ENCODE data around the gene SASH1. TPM values are rescaled to one million over a fixed set of nuclear protein-coding genes. Genes with fewer than 3 reads are reported as not detected.
"Not testable (repeated sequence)": the region's sequence is repeated elsewhere in the genome, so short reads cannot be mapped to it uniquely, and the experiment has no call there.

The SASH1 gene
- polyA plus RNA-seq, 3 donors from 2014 or later, result not detected

- DNase-seq, result no peak
- no peaks in the 10 kb centered on the region for H3K4me1 Mint-ChIP-seq
- no peak overlapping the region for H3K4me3 Mint-ChIP-seq
- H3K36me3 Mint-ChIP-seq, result no peaks in the 10 kb centered on the region
- no peak overlapping the region for H3K27ac Mint-ChIP-seq
- peaks cover 0 to 15% (median 1%) of the 10 kb centered on the region in 3 donors for H3K27me3 Mint-ChIP-seq (ENCODE audit: low read depth in 3 of 3)
- H3K9me3 Mint-ChIP-seq, result peaks cover 0 to 2% (median 0%) of the 10 kb centered on the region in 6 donors
Observed at GRCh38 chr6:148364056-148364824, 21.6 kb downstream of the SASH1 start.

- Mint-ChIP-seq H3K27me3 (ENCODE audit: low read depth in 3 of 3) (peaks cover 0 to 16% (median under 1%) of the 10 kb centered on the region in 3 donors), H3K4me3 (no peak overlapping the region), H3K9me3 (peaks cover 0 to 2% (median 0%) of the 10 kb centered on the region in 6 donors), H3K27ac (no peak overlapping the region), H3K4me1 (no peaks in the 10 kb centered on the region), H3K36me3 (no peaks in the 10 kb centered on the region)
- no peak for DNase-seq
Observed at GRCh38 chr6:148365041-148365440, 22.4 kb downstream of the SASH1 start.

DNA sequence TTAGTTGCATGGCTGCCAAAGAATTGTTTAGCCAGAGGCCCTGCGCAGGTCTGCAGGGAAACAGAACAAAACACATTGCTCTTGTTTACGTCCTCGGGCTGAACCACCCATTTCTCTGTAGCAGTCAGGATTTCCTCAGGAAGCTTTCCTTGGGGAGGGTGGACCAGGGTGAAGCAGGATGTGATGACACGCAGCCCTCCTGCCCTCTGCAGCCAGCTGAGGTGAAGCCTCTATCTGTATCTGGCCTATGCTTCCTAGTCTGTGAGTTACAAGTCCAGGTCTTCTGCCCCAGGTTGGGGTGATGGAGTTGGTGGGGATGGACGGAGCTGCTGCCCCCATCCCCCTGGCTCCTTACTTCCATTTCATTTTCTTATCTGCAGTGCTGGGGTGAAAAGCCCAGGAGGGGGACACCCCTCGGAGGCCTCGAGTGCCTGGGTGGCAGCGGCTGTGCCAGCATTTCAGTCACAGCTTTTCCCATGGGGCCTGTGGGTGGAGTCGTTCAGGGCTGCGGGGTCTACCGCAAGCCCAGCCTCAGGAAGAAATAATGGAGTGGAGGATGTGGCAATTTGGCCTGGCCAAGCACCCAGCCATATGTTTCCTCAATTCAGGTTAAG lies 24.9 kb downstream of the SASH1 start:
- H3K4me1 Mint-ChIP-seq, result no peaks in the 10 kb centered on the region
- no peak for DNase-seq
- H3K36me3 Mint-ChIP-seq, result no peaks in the 10 kb centered on the region
- no peak overlapping the region for H3K27ac Mint-ChIP-seq
- H3K9me3 Mint-ChIP-seq, result peaks cover 0 to 2% (median 0%) of the 10 kb centered on the region in 6 donors
- peaks cover 0 to 21% (median 0%) of the 10 kb centered on the region in 3 donors for H3K27me3 Mint-ChIP-seq (ENCODE audit: low read depth in 3 of 3)
- H3K4me3 Mint-ChIP-seq, result no peak overlapping the region

GRCh38 chr6:148370176-148370575 lies 27.5 kb downstream of the SASH1 start:
- Mint-ChIP-seq H3K27ac (no peak overlapping the region), H3K36me3 (no peaks in the 10 kb centered on the region), H3K27me3 (ENCODE audit: low read depth in 3 of 3) (peaks cover 0 to 19% (median 0%) of the 10 kb centered on the region in 3 donors), H3K9me3 (peaks cover 0 to 2% (median 0%) of the 10 kb centered on the region in 6 donors), H3K4me3 (no peak overlapping the region), H3K4me1 (no peaks in the 10 kb centered on the region)
- no peak for DNase-seq

- Mint-ChIP-seq H3K9me3 (peaks cover 0 to 2% (median 0%) of the 10 kb centered on the region in 6 donors), H3K4me1 (no peaks in the 10 kb centered on the region), H3K27ac (no peak overlapping the region), H3K4me3 (no peak overlapping the region), H3K36me3 (no peaks in the 10 kb centered on the region), H3K27me3 (ENCODE audit: low read depth in 3 of 3) (peaks cover 0 to 8% (median 2%) of the 10 kb centered on the region in 3 donors)
- DNase-seq, result no peak
Observed at GRCh38 chr6:148374040-148374774, 31.6 kb downstream of the SASH1 start.

GRCh38 chr6:148375401-148375800 lies 32.8 kb downstream of the SASH1 start:
- Mint-ChIP-seq H3K4me1 (no peaks in the 10 kb centered on the region), H3K27me3 (ENCODE audit: low read depth in 3 of 3) (peaks cover 0 to 7% (median 2%) of the 10 kb centered on the region in 3 donors)
- DNase-seq, result no peak

GRCh38 chr6:148379481-148379880 lies 36.8 kb downstream of the SASH1 start:
- H3K4me1 Mint-ChIP-seq, result no peaks in the 10 kb centered on the region
- no peak for DNase-seq
- H3K9me3 Mint-ChIP-seq, result peaks cover 0 to 3% (median under 1%) of the 10 kb centered on the region in 6 donors
- H3K4me3 Mint-ChIP-seq, result no peak overlapping the region
- no peaks in the 10 kb centered on the region for H3K36me3 Mint-ChIP-seq
- peaks cover 2 to 3% (median 2%) of the 10 kb centered on the region in 3 donors for H3K27me3 Mint-ChIP-seq (ENCODE audit: low read depth in 3 of 3)
- no peak overlapping the region for H3K27ac Mint-ChIP-seq

More at GRCh38 chr6:148375401-148375800, 32.8 kb downstream of the SASH1 start:
- H3K9me3 Mint-ChIP-seq, result peaks cover 0 to 3% (median 0%) of the 10 kb centered on the region in 6 donors
- no peaks in the 10 kb centered on the region for H3K36me3 Mint-ChIP-seq
- H3K27ac Mint-ChIP-seq, result no peak overlapping the region
- no peak overlapping the region for H3K4me3 Mint-ChIP-seq

GRCh38 chr6:148379966-148380713 lies 37.5 kb downstream of the SASH1 start:
- H3K36me3 Mint-ChIP-seq, result no peaks in the 10 kb centered on the region
- H3K4me3 Mint-ChIP-seq, result no peak overlapping the region
- H3K27me3 Mint-ChIP-seq (ENCODE audit: low read depth in 3 of 3), result peaks cover 2 to 3% (median 3%) of the 10 kb centered on the region in 3 donors
- no peak for DNase-seq
- H3K9me3 Mint-ChIP-seq, result peaks cover 0 to 2% (median under 1%) of the 10 kb centered on the region in 6 donors
- H3K27ac Mint-ChIP-seq, result no peak overlapping the region
- H3K4me1 Mint-ChIP-seq, result no peaks in the 10 kb centered on the region

DNA sequence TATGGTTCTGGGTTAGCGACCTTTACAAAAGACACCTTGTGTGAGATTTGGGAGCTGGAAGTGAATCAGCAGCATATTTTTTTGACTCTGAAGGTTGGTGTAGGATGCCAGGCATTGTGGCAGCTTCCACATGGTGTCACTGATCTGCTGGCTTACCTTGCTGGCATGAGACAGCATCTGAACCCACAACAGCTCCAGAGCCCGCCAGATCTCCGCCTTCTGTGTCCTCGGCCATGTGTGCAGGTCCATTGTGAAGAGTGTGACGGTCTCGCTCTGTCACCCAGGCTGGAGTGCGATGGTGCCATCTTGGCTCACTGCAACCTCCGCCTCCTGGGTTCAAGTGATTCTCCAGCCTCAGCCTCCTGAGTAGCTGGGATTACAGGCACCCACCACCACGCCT lies 39.4 kb downstream of the SASH1 start:
- DNase-seq; H3K4me3 Mint-ChIP-seq; H3K36me3 Mint-ChIP-seq; H3K27me3 Mint-ChIP-seq (ENCODE audit: low read depth in 3 of 3); H3K27ac Mint-ChIP-seq; H3K9me3 Mint-ChIP-seq; H3K4me1 Mint-ChIP-seq: not testable (repeated sequence)

DNA sequence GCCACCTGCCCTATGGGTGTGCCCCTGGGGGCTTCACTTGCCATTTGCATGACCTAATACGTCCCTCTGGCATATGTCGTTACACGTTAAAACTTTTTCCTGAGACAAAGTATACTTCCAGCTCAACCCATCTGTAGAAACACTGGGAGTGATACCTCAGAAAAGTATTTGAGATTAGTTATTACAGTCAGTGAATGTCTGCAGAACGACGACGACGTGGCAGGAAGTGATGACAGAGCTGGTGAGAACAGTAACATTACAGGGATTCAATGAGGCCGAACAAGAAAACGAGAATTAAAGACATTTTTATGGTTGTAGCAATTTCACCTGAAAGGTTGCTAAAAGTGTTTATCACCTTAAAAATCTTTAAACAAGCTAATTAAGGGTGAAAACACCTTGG lies 40.2 kb downstream of the SASH1 start:
- Mint-ChIP-seq H3K36me3 (no peaks in the 10 kb centered on the region), H3K9me3 (peaks cover 0 to 2% (median under 1%) of the 10 kb centered on the region in 6 donors), H3K27ac (no peak overlapping the region), H3K4me3 (no peak overlapping the region), H3K27me3 (ENCODE audit: low read depth in 3 of 3) (peaks cover 2 to 6% (median 2%) of the 10 kb centered on the region in 3 donors), H3K4me1 (no peaks in the 10 kb centered on the region)
- DNase-seq, result no peak

GRCh38 chr6:148383658-148384368 lies 41.2 kb downstream of the SASH1 start:
- H3K36me3 Mint-ChIP-seq, result no peaks in the 10 kb centered on the region
- no peaks in the 10 kb centered on the region for H3K4me1 Mint-ChIP-seq
- no peak overlapping the region for H3K27ac Mint-ChIP-seq
- no peak overlapping the region for H3K4me3 Mint-ChIP-seq
- peaks cover 0 to 2% (median under 1%) of the 10 kb centered on the region in 6 donors for H3K9me3 Mint-ChIP-seq
- no peak for DNase-seq
- H3K27me3 Mint-ChIP-seq (ENCODE audit: low read depth in 3 of 3), result peaks cover 2 to 6% (median 2%) of the 10 kb centered on the region in 3 donors

GRCh38 chr6:148385379-148385778 lies 42.7 kb downstream of the SASH1 start:
- DNase-seq, result no peak
- peaks cover 0 to 2% (median 0%) of the 10 kb centered on the region in 6 donors for H3K9me3 Mint-ChIP-seq
- H3K27me3 Mint-ChIP-seq (ENCODE audit: low read depth in 3 of 3), result peaks cover 3 to 4% (median 3%) of the 10 kb centered on the region in 3 donors
- H3K4me3 Mint-ChIP-seq, result no peak overlapping the region
- H3K4me1 Mint-ChIP-seq, result no peaks in the 10 kb centered on the region
- H3K27ac Mint-ChIP-seq, result no peak overlapping the region
- no peaks in the 10 kb centered on the region for H3K36me3 Mint-ChIP-seq

DNA sequence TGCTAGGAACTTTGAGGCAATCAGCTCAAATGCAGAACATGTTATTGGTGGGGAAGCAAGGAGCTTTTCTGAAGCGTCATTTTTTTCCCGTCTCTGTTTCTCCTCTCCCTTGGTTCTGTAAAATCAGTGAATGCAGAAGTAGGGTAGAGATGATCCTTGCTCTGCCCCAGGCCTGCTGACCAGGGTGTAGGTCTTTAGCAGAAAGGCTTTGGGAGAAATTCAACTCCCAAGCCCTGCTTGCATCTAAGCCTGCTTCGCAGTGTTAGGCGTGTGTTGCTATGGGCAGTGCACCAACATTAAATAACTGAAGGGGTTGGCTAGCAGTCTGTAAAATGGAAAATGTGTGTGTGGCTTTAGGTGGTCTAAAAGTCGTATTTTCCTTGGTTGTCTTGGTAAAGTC lies 45.9 kb downstream of the SASH1 start:
- Mint-ChIP-seq H3K27ac (no peak overlapping the region), H3K36me3 (no peaks in the 10 kb centered on the region), H3K4me3 (no peak overlapping the region), H3K27me3 (ENCODE audit: low read depth in 3 of 3) (peaks cover 2 to 3% (median 3%) of the 10 kb centered on the region in 3 donors), H3K4me1 (no peaks in the 10 kb centered on the region), H3K9me3 (peaks cover 0 to 1% (median 0%) of the 10 kb centered on the region in 6 donors)
- no peak for DNase-seq
